Measurements from ENCODE around the gene PNPLA6.

- TF ChIP-seq CTCF (IDR thresholded peaks at IDR 0.05): no peak
- no peak for TF ChIP-seq POLR2A (IDR thresholded peaks at IDR 0.05)
These were observed 23.6 kb downstream of the PNPLA6 start for GRCh38 chr19:7559102-7559501.
